ENCODE measurements around the gene VPS8. TPM values are rescaled to one million over a fixed set of nuclear protein-coding genes. Genes with fewer than 3 reads are reported as not detected.

The VPS8 gene
- total and polyA plus RNA-seq, 4 donors = 4.2 to 34.9 (median 22.9) TPM

DNA sequence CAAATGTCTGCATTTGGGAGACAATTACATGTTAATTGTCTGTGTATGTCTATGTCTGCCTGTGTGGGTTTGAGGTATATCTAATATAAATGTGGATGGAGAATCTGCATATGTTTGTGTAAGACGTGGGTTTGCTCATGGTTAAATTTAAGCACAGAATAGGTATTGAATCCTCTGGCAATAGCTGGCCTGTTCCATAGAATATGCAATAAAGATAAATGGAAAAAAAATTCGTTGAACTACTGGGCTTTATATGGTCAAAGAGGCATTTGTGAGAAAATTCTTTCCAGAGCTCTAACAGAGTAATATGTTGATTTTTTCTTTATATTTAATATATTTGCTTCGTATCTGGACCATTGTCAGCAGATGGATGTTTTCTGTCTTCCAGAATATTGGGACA lies 1.4 kb downstream of the VPS8 start:
- H3K9me3 ChIP-seq (ENCODE audit: control insufficient read depth in 4 of 4, low read length in 3 of 4) = no peaks in the 10 kb centered on the region
- H3K9ac ChIP-seq (ENCODE audit: low read depth in 1 of 2, low read length in 2 of 2) = no peak overlapping the region
- H3K36me3 ChIP-seq (ENCODE audit: control insufficient read depth in 4 of 4, insufficient read depth in 3 of 4, low read depth in 1 of 4, low read length in 3 of 4) = no peaks in the 10 kb centered on the region
- H3K4me3 ChIP-seq (ENCODE audit: low read depth in 1 of 3, low read length in 3 of 3) = peak overlapping the region in 1 of 3 donors; percentile 73
- no peak for DNase-seq (ENCODE audit: low spot score)
- no peak for TF ChIP-seq HNF4A (conservative IDR thresholded peaks at IDR 0.05)
- TF ChIP-seq, protein P1, sequence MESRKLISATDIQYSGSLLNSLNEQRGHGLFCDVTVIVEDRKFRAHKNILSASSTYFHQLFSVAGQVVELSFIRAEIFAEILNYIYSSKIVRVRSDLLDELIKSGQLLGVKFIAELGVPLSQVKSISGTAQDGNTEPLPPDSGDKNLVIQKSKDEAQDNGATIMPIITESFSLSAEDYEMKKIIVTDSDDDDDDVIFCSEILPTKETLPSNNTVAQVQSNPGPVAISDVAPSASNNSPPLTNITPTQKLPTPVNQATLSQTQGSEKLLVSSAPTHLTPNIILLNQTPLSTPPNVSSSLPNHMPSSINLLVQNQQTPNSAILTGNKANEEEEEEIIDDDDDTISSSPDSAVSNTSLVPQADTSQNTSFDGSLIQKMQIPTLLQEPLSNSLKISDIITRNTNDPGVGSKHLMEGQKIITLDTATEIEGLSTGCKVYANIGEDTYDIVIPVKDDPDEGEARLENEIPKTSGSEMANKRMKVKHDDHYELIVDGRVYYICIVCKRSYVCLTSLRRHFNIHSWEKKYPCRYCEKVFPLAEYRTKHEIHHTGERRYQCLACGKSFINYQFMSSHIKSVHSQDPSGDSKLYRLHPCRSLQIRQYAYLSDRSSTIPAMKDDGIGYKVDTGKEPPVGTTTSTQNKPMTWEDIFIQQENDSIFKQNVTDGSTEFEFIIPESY (IDR thresholded peaks at IDR 0.05) = no peak
- TF ChIP-seq FOXA1 (IDR thresholded peaks at IDR 0.05) = no peak
- no peak for TF ChIP-seq HNF4G (IDR thresholded peaks at IDR 0.05)
- TF ChIP-seq RXRA (IDR thresholded peaks at IDR 0.05) = no peak
- no peak for TF ChIP-seq FOXA2 (IDR thresholded peaks at IDR 0.05)
- no peak for TF ChIP-seq MAX (IDR thresholded peaks at IDR 0.05)
- no peak for TF ChIP-seq EGR1 (IDR thresholded peaks at IDR 0.05; ENCODE audit: low read depth in 2 of 2)
- TF ChIP-seq YY1 (IDR thresholded peaks at IDR 0.05) = no peak
- no peak for TF ChIP-seq JUND (IDR thresholded peaks at IDR 0.05)
- no peak for TF ChIP-seq RAD21 (IDR thresholded peaks at IDR 0.05)
- TF ChIP-seq, protein P2, sequence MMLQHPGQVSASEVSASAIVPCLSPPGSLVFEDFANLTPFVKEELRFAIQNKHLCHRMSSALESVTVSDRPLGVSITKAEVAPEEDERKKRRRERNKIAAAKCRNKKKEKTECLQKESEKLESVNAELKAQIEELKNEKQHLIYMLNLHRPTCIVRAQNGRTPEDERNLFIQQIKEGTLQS (IDR thresholded peaks at IDR 0.05) = no peak
- no peak for TF ChIP-seq GABPA (IDR thresholded peaks at IDR 0.05 in 1 of 2, conservative IDR thresholded peaks at IDR 0.05 in 1 of 2)
- TF ChIP-seq TAF1 (conservative IDR thresholded peaks at IDR 0.05) = no peak
- no peak for TF ChIP-seq SP1 (IDR thresholded peaks at IDR 0.05)
- TF ChIP-seq, protein P3, sequence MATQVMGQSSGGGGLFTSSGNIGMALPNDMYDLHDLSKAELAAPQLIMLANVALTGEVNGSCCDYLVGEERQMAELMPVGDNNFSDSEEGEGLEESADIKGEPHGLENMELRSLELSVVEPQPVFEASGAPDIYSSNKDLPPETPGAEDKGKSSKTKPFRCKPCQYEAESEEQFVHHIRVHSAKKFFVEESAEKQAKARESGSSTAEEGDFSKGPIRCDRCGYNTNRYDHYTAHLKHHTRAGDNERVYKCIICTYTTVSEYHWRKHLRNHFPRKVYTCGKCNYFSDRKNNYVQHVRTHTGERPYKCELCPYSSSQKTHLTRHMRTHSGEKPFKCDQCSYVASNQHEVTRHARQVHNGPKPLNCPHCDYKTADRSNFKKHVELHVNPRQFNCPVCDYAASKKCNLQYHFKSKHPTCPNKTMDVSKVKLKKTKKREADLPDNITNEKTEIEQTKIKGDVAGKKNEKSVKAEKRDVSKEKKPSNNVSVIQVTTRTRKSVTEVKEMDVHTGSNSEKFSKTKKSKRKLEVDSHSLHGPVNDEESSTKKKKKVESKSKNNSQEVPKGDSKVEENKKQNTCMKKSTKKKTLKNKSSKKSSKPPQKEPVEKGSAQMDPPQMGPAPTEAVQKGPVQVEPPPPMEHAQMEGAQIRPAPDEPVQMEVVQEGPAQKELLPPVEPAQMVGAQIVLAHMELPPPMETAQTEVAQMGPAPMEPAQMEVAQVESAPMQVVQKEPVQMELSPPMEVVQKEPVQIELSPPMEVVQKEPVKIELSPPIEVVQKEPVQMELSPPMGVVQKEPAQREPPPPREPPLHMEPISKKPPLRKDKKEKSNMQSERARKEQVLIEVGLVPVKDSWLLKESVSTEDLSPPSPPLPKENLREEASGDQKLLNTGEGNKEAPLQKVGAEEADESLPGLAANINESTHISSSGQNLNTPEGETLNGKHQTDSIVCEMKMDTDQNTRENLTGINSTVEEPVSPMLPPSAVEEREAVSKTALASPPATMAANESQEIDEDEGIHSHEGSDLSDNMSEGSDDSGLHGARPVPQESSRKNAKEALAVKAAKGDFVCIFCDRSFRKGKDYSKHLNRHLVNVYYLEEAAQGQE (IDR thresholded peaks at IDR 0.05) = no peak
- TF ChIP-seq NR2F2 (IDR thresholded peaks at IDR 0.05) = no peak
- TF ChIP-seq CTCF (IDR thresholded peaks at IDR 0.05; ENCODE audit: low read depth, low read length, missing input control) = no peak
- peaks cover 4 to 15% (median 9%) of the 10 kb centered on the region in 4 donors for H3K4me1 ChIP-seq (ENCODE audit: control insufficient read depth in 4 of 4, insufficient read depth in 4 of 4, low read length in 3 of 4)
- H3K27ac ChIP-seq (ENCODE audit: low read depth in 1 of 2, low read length in 2 of 2) = no peak overlapping the region
- WGBS = 94% methylated on average over 3 of the region's 3 CpGs
- H3K27me3 ChIP-seq (ENCODE audit: control insufficient read depth in 4 of 4, insufficient read depth in 4 of 4, low read length in 3 of 4) = no peaks in the 10 kb centered on the region

Measured in liver (tissue), 9 donors.